GM18520 (cell line): ENCODE results near the gene NUP188.

ENCODE experiments used
- ATAC-seq: cut with Tn5 transposase; IDR thresholded peaks from one replicate; pipeline ENCODE4 v1.9.1; 2021; ENCODE audit not compliant: unreplicated experiment

NUP188 gene

DNA sequence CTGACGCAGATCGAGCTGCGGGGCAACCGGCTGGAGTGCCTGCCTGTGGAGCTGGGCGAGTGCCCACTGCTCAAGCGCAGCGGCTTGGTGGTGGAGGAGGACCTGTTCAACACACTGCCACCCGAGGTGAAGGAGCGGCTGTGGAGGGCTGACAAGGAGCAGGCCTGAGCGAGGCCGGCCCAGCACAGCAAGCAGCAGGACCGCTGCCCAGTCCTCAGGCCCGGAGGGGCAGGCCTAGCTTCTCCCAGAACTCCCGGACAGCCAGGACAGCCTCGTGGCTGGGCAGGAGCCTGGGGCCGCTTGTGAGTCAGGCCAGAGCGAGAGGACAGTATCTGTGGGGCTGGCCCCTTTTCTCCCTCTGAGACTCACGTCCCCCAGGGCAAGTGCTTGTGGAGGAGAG lies 31.3 kb upstream of the NUP188 start:
- no peak for ATAC-seq

DNA sequence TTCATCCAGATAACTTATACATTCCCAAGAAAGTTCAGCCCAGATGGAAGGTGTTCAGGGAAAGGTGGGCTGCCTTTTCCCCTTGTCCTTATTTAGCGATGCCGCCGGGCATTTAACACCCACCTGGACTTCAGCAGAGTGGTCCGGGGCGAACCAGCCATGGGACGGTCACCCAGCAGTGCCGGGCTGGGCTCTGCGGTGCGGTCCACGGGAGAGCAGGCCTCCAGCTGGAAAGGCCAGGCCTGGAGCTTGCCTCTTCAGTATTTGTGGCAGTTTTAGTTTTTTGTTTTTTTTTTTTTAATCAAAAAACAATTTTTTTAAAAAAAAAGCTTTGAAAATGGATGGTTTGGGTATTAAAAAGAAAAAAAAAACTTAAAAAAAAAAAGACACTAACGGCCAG lies 30.8 kb upstream of the NUP188 start:
- ATAC-seq: no peak

GRCh38 chr9:128917151-128917849 lies 30.2 kb upstream of the NUP188 start:
- no peak for ATAC-seq

- ATAC-seq: no peak
Observed at GRCh38 chr9:128918921-128919320, 28.6 kb upstream of the NUP188 start.

- ATAC-seq: no peak
Observed at GRCh38 chr9:128919402-128920089, 28.0 kb upstream of the NUP188 start.

DNA sequence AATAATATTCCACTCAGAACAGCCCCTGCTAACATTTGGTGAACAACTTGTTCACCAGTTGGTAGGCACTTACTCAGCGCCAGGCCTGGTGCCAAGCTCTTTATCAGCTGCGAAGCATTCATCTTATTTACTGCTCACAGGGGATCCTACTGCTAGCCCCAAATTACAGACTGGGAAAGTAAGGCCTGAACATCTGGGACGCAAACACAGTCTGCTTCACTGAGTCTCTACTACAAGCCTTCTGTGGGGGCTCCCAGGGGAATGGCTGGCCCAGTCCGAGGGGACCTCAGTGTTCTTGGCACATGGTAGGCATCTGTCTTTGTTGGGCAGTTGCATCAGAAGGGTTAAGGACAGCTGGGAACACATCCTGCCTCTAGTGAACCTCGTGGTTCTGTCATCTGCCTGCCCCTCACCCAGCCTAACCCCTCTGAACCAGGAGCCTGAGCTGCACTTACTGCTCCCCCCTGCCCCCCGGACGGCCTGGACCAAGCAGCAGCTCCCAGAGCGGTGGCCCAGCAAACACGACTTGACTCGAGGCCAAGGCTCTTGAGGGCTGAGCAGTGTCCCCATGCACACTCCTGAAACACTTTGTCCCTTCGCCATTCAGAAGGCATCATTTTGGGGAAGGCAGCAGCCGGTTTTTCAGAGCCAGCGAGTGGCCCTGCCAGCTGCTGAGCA lies 27.0 kb upstream of the NUP188 start, which contains the start of gene PHYHD1:
Gene PHYHD1, plus strand, starts transcription at position 602 of the 678 bp plus-strand sequence. CDS start 1,342 bp downstream, outside the sequence.
- ATAC-seq: no peak

DNA sequence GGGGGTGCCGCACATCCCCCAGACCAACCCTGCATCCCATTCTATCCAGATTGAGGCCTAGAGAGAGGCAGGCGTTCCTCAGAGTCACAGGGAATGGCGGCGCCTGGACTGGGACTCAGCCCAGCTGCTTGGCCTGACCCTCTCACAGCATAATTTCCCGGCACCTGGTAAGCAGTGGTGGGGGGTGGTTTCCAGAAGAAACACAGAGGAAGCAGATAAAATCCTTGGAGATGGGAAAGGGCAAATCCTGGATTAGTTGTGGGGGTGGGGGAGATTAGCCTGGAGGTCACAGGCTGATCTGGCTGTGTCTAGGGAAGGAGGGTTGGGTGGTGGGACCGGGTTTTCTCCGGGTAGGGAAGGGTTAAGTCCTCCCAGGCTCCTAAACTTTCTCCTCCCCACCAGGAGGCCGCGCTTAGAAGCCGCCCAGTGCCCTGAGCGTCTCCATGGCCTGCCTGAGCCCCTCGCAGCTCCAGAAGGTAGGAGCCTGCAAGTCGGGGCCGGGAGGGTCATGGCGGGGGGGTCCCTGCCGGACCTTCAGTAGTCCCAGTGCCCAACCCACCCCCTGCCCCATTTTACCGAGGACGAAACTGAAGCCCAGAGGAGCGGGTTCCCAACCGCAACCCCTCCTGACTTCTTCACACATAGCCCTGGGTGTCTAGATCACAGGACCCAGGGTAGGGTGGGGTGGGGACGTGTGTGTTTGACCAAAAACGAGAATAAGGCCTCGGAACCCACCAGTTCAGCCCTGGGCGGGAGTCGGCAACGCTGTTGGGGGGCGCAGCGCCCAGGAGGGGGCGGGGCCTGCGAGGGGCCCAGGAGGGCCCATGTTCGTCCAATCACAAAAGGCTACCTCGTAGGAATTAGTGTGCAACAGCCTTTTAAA lies 25.4 kb upstream of the NUP188 start:
- ATAC-seq: no peak

- no peak for ATAC-seq
Observed at GRCh38 chr9:128923493-128923883, 24.0 kb upstream of the NUP188 start.

GRCh38 chr9:128927731-128928411 lies 19.6 kb upstream of the NUP188 start:
- ATAC-seq: no peak

DNA sequence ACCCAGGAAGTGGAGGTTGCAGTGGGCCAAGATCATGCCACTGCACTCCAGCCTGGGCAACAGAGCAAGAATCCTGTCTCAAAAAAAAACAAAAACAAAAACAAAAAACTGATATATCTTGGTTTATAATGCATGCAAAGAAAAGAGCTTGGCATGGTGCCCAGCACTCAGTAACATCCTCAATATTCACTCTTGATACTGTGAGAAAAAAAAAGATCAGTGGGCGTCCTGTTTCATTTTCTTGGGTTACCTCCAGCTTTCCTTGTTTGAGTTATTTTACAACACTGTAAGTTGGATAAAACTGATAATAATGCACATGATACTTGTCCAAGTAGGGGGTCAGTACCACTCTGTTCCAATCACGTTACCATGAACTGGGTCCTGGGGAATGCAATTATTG lies 18.9 kb upstream of the NUP188 start:
- ATAC-seq: no peak

DNA sequence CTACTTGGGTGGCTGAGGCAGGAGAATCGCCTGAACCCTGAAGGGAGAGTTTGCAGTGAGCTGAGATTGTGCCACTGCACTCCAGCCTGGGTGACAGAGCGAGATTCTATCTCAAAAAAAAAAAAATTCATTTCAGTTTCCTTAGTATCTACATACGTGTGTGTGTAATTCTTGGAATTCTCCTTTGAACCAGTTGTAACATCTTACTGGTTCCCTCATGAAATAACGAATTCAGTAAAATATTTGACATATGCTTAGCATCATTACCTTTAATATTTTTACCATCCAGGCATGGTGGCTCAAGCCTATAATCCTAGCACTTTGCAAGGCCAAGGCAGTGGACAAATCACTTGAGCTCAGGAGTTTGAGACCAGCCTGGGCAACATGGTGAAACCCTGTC lies 17.9 kb upstream of the NUP188 start:
- no peak for ATAC-seq

- ATAC-seq: no peak
Observed at GRCh38 chr9:128933731-128934130, 13.8 kb upstream of the NUP188 start.

DNA sequence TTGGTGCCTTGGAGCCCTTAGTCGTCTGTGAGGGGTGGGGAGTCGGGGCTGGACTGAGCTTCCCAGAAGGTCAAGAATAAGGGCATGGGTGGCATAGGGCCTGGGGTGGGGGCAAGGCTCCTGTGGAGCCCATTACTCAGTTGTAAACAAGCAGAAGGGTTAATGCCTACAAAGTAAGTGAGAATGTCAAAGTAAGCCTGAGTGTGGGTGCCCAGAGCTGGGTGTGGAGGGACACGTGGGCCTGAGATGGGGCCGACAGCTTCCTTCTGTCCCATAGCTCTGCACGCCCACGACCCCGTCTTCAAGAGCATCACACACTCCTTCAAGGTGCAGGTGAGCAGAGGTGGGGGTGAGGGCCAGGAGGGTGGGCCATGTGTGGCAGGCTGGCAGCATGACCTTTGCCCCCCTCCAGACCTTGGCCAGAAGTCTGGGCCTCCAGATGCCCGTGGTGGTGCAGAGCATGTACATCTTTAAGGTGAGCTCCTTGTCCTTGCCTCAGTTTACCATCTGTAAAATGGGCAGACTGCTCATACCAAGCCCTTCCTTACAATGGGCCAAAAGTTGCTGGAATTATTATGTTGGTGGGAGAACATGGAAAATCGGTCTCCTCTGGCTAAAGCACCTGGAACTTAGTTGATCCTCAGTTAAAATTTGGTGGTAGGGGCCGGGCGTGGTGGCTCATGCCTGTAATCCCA lies 11.2 kb upstream of the NUP188 start:
- no peak for ATAC-seq

DNA sequence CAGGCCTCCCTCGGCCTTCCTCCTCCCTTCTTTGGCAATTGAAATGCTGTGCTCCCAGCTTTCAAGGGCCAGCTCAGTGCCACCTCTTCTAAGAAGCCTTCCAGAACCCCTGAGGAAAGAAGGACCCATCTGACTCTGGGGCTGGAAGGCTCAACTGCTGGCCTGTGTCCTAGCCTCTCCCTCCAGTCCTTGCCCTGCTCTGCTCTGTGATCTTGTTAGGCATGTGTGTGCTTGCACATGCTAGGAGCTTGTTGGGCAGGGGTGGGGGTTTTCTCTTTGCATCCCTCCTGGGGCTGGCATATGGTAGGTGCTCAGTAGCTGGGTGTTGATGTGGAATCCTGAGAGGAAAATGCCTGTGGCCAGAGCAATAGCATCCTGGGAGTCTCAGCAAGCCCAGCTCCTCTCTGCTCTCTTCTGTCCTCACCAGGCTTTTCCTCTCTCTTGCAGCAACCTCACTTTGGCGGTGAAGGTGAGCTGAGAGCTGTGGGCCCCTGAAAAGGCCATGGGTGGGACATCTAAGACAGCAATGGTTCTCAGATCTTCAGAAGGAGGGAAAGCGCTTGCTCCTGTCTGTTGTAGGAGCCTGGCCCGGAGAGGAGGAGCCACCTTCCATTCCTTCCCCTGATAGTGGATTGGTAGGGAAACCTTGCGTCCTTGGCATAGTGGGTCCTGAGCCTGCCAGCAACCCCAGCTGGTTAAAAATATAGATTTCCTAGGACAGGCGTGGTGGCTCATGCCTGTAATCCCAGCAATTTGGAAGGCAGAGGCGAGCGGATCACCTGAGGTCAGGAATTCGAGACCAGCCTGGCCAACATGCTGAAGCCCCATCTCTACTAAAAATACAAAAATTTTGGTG lies 10.0 kb upstream of the NUP188 start:
- no peak for ATAC-seq

GRCh38 chr9:128940271-128940921 lies 7.1 kb upstream of the NUP188 start:
- no peak for ATAC-seq

DNA sequence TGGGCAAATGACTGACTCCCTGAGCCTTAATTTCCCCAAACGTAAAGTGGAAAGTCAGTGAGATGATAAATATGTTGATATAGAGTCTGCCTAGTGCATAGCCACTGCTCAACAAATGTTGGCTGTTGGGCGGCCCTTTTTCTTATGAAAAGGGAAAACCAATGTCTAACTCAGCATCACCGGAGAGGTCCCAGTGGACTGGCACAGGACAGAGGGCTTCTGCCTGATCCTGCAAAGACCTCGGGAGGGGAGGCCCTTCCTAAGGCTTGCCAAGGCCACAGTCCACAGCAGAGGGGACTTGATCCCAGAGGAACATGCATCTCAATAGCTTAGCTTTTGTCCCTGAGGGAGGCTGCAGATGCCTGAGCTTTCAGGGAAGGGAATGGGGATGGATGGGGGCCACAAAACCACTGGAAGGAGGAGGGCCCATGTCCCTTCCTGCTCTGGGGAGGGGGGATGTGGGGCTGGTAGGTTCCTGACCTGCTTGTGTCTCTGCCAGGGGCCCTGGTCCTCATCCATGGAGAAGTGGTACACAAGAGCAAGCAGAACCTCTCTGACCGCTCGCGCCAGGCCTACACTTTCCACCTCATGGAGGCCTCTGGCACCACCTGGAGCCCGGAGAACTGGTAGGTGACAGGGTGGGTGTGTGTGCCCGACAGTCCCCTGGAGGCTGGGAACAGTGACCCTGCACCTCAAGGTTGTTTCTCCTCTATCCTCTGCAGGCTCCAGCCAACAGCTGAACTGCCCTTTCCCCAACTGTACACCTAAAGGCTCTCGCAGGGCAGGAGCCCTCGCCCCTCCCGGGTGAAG lies 6.3 kb upstream of the NUP188 start:
- ATAC-seq: no peak

DNA sequence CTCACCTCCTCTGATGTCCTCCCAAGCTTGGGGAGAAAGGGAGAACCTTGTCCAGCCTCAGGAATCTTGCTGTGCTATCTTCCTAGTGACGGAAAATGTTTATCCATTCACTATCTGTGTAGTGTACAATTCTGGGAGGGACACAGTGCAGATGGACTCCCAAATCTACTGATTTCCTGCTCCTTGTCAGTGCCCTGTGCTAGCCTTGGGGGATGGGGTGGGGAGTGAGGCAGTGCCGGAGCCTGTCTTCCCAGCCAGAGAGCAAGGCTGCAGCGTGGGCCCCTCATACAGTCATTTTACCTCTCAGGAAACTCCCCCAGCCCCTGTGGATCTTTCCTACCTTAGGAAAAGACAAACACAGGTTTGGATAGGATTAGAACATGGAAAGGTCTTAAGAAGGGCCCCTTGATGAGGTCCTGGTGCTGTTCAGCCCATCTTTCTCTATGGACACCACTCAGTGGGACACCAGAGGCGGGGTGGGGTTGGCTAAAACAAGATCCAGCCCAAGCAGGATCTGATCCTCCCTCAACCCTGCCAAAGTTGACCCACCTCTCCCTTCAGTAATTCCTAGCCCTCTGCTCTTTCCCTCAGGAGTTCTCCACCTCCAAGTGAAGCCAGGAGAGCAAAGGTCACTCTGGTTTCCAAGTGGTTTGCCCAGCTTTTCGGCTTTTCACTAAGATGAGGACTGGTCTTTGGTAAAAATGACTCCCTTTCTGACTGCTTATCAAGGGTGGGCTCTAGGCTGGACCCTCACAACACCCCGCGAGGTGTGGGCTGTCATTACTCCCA lies 3.5 kb upstream of the NUP188 start:
- no peak for ATAC-seq
